Common myeloid progenitor, CD34-positive (primary cell): ENCODE results near the gene FBXO36.
A peak's percentile ranks its signal among the peaks of the same experiment; 100 is the strongest.

ENCODE experiments used
- CTCF ChIA-PET: fragments of 350-600 bp; sonication (Branson Sonifier 250); formaldehyde crosslinking; loops from one replicate; lab custom pipeline; 2021; ENCODE audit warnings: antibody characterized with exemption; lab: Charles Lee
- POLR2A ChIA-PET: fragments of 350-600 bp; sonication (Branson Sonifier 250); formaldehyde crosslinking; loops from one replicate; lab custom pipeline; 2021; ENCODE audit warnings: antibody characterized with exemption; lab: Charles Lee
- DNase-seq, 3 donors: peaks; one replicate each; pipeline versions ENCODE4 v3.0.0 to v3.0.0-alpha.2; 2013
- H3K27ac ChIP-seq, 2 experiments: 1 replicate in 1 of 2; 2 replicates in 1 of 2; pipeline ENCODE4 v1.7.0; 2013; ENCODE audit warnings: inconsistent platforms in 2 of 2, low read length in 2 of 2, mild to moderate bottlenecking in 2 of 2, low read depth in 1 of 2, moderate library complexity in 1 of 2; ENCODE audit not compliant: severe bottlenecking in 2 of 2, insufficient read depth in 1 of 2, poor library complexity in 1 of 2
- H3K27me3 ChIP-seq, 5 experiments: replicated peaks in 2 of 5; 1 replicate in 3 of 5; 2 replicates in 2 of 5; pipeline versions ENCODE4 v1.6.1 to v1.7.0; 2013; ENCODE audit warnings: low read length in 4 of 5, mild to moderate bottlenecking in 2 of 5, moderate library complexity in 2 of 5, inconsistent platforms in 1 of 5; ENCODE audit not compliant: insufficient read depth in 5 of 5, control insufficient read depth in 4 of 5
- H3K36me3 ChIP-seq, 4 experiments: 1 replicate in 2 of 4; 2 replicates in 2 of 4; pipeline versions ENCODE4 v1.6.1 to v1.7.0; 2013; ENCODE audit warnings: low read length in 3 of 4, control low read depth in 1 of 4, mild to moderate bottlenecking in 1 of 4; ENCODE audit not compliant: control insufficient read depth in 4 of 4, insufficient read depth in 4 of 4
- H3K4me1 ChIP-seq, 4 experiments: 1 replicate in 3 of 4; 2 replicates in 1 of 4; pipeline versions ENCODE4 v1.6.1 to v1.7.1; 2013; ENCODE audit warnings: low read length in 3 of 4, mild to moderate bottlenecking in 3 of 4, control low read depth in 1 of 4, inconsistent platforms in 1 of 4, moderate library complexity in 1 of 4; ENCODE audit not compliant: control insufficient read depth in 4 of 4, insufficient read depth in 4 of 4; ENCODE audit errors: control extremely low read depth in 1 of 4
- H3K4me3 ChIP-seq, 7 experiments: 1 replicate in 4 of 7; 2 replicates in 3 of 7; pipeline versions ENCODE4 v1.5.1 to v1.7.0; 2013; ENCODE audit warnings: mild to moderate bottlenecking in 7 of 7, low read length in 6 of 7, moderate library complexity in 6 of 7, inconsistent platforms in 2 of 7, low read depth in 2 of 7, control low read depth in 1 of 7; ENCODE audit not compliant: insufficient read depth in 4 of 7, control insufficient read depth in 1 of 7; ENCODE audit errors: extremely low read depth in 1 of 7
- H3K9me3 ChIP-seq, 5 experiments: 1 replicate in 4 of 5; 2 replicates in 1 of 5; pipeline versions ENCODE4 v1.6.1 to v1.7.1; 2013; ENCODE audit warnings: low read length in 4 of 5, mild to moderate bottlenecking in 2 of 5, inconsistent platforms in 1 of 5, low read depth in 1 of 5, moderate library complexity in 1 of 5; ENCODE audit not compliant: control insufficient read depth in 4 of 5, insufficient read depth in 2 of 5; ENCODE audit errors: control extremely low read depth in 1 of 5
- WGBS: methylation state at CpG from one replicate; pipeline ENCODE4 v1.1.5; 2013; ENCODE audit not compliant: insufficient coverage; 5-methylcytosine and 5-hydroxymethylcytosine counted together

FBXO36 gene

GRCh38 chr2:230042195-230042594, 119.9 kb downstream of the FBXO36 start:
- no peak overlapping the region for H3K27ac ChIP-seq
- H3K4me1 ChIP-seq = no peaks in the 10 kb centered on the region
- no peaks in the 10 kb centered on the region for H3K9me3 ChIP-seq
- 100% methylated on average over 1 of the region's 1 CpG for WGBS
- H3K27me3 ChIP-seq = no peaks in the 10 kb centered on the region
- POLR2A ChIA-PET = no interaction called here
- peaks cover 0 to 15% (median 1%) of the 10 kb centered on the region in 4 experiments for H3K36me3 ChIP-seq
- H3K4me3 ChIP-seq = no peak overlapping the region
- no peak for DNase-seq
- CTCF ChIA-PET = interaction anchor here (1.1 to 1.6 kb wide), 3 partner anchors 8 to 25 kb away, joined by 3 to 5 read pairs (median 3); no protein-coding TSS in a partner anchor

GRCh38 chr2:230043025-230043424, 120.7 kb downstream of the FBXO36 start:
- no peak overlapping the region for H3K27ac ChIP-seq
- peaks cover 0 to 15% (median 1%) of the 10 kb centered on the region in 4 experiments for H3K36me3 ChIP-seq
- H3K4me3 ChIP-seq = no peak overlapping the region
- no peaks in the 10 kb centered on the region for H3K27me3 ChIP-seq
- CTCF ChIA-PET = interaction anchor here (1.4 to 1.6 kb wide), 2 partner anchors 11 to 24 kb away, joined by 3 to 5 read pairs; no protein-coding TSS in a partner anchor
- WGBS = 100% methylated on average over 5 of the region's 5 CpGs
- POLR2A ChIA-PET = no interaction called here
- H3K9me3 ChIP-seq = no peaks in the 10 kb centered on the region
- H3K4me1 ChIP-seq = no peaks in the 10 kb centered on the region
- no peak for DNase-seq

GRCh38 chr2:230043461-230043860, 121.2 kb downstream of the FBXO36 start:
- H3K9me3 ChIP-seq = no peaks in the 10 kb centered on the region
- ChIA-PET CTCF (interaction anchor here (1.4 to 1.6 kb wide), 2 partner anchors 10 to 23 kb away, joined by 3 to 5 read pairs; no protein-coding TSS in a partner anchor), POLR2A (no interaction called here)
- no peaks in the 10 kb centered on the region for H3K27me3 ChIP-seq
- DNase-seq = no peak
- 94% methylated on average over 2 of the region's 2 CpGs for WGBS
- no peak overlapping the region for H3K27ac ChIP-seq
- no peak overlapping the region for H3K4me3 ChIP-seq
- H3K36me3 ChIP-seq = peaks cover 0 to 15% (median 1%) of the 10 kb centered on the region in 4 experiments
- no peaks in the 10 kb centered on the region for H3K4me1 ChIP-seq

- Histone ChIP-seq H3K4me3 (no peak overlapping the region), H3K36me3 (peaks cover 0 to 18% (median 2%) of the 10 kb centered on the region in 4 experiments), H3K9me3 (no peaks in the 10 kb centered on the region), H3K27ac (no peak overlapping the region), H3K27me3 (no peaks in the 10 kb centered on the region), H3K4me1 (no peaks in the 10 kb centered on the region)
- no peak for DNase-seq
- ChIA-PET POLR2A (no interaction called here), CTCF (interaction anchor here (0.7 kb wide), 1 partner anchor 20 kb away, joined by 3 read pairs; no protein-coding TSS in a partner anchor)
- 94% methylated on average over 15 of the region's 16 CpGs for WGBS
Observed at GRCh38 chr2:230046491-230046890, 124.2 kb downstream of the FBXO36 start.

GRCh38 chr2:230048010-230048671, 125.8 kb downstream of the FBXO36 start:
- Histone ChIP-seq H3K4me3 (no peak overlapping the region), H3K9me3 (no peaks in the 10 kb centered on the region), H3K27me3 (no peaks in the 10 kb centered on the region), H3K27ac (no peak overlapping the region), H3K36me3 (peaks cover 0 to 18% (median 2%) of the 10 kb centered on the region in 4 experiments), H3K4me1 (peaks cover 0 to 9% (median 2%) of the 10 kb centered on the region in 4 experiments)
- DNase-seq = no peak
- WGBS = 100% methylated on average over 1 of the region's 4 CpGs
- CTCF ChIA-PET = no interaction called here
- POLR2A ChIA-PET = no interaction called here

GRCh38 chr2:230050136-230050535, 127.8 kb downstream of the FBXO36 start:
- H3K27ac ChIP-seq = no peak overlapping the region
- DNase-seq = no peak
- WGBS = 63% methylated on average over 1 of the region's 3 CpGs
- no peaks in the 10 kb centered on the region for H3K27me3 ChIP-seq
- H3K4me1 ChIP-seq = peaks cover 0 to 22% (median 14%) of the 10 kb centered on the region in 4 experiments
- ChIA-PET CTCF (interaction anchor here (1.2 to 3.3 kb wide), 4 partner anchors 8 to 249 kb away, joined by 3 to 11 read pairs (median 4); no protein-coding TSS in a partner anchor), POLR2A (no interaction called here)
- H3K9me3 ChIP-seq = no peaks in the 10 kb centered on the region
- no peak overlapping the region for H3K4me3 ChIP-seq
- peaks cover 0 to 13% (median 2%) of the 10 kb centered on the region in 4 experiments for H3K36me3 ChIP-seq

GRCh38 chr2:230052299-230052698, 130.0 kb downstream of the FBXO36 start:
- ChIA-PET POLR2A (interaction anchor here (0.6 kb wide), 1 partner anchor 116 kb away, joined by 3 read pairs; no protein-coding TSS in a partner anchor), CTCF (no interaction called here)
- H3K4me1 ChIP-seq = peaks cover 0 to 22% (median 14%) of the 10 kb centered on the region in 4 experiments
- no peak overlapping the region for H3K4me3 ChIP-seq
- no peaks in the 10 kb centered on the region for H3K27me3 ChIP-seq
- no CpG with 5 or more reads among the region's 2 CpGs for WGBS
- no peak overlapping the region for H3K27ac ChIP-seq
- no peaks in the 10 kb centered on the region for H3K9me3 ChIP-seq
- peaks cover 0 to 3% (median 1%) of the 10 kb centered on the region in 4 experiments for H3K36me3 ChIP-seq
- DNase-seq = peak in 2 of 3 donors; percentile 45 to 50
